Panc1 (cell line): ENCODE data around the gene ELMO1. TPM values are rescaled to one million over a fixed set of nuclear protein-coding genes. Genes with fewer than 3 reads are reported as not detected.

Experiments used
- ATAC-seq: fragments of 200-7000 bp; cut with Tn5 transposase; 2 replicates; pipeline ENCODE4 v1.9.1; 2020; ENCODE audit warnings: mild to moderate bottlenecking, moderate library complexity
- BruUV-seq: library from RNA; stranded (reverse); fragments of 400-500 nt; replicated peaks from 2 replicates; lab custom pipeline; 2021; lab: Mats Ljungman, UMichigan
- CTCF ChIA-PET: fragments of 300-600 bp; sonication (Branson Sonifier 250); formaldehyde crosslinking; loops from one replicate; lab custom pipeline; 2022; ENCODE audit warnings: antibody characterized with exemption; lab: Charles Lee
- POLR2A ChIA-PET: fragments of 300-600 bp; sonication (Branson Sonifier 250); formaldehyde crosslinking; loops from one replicate; lab custom pipeline; 2022; ENCODE audit warnings: antibody characterized with exemption; lab: Charles Lee
- DNase-seq: peaks from one replicate; pipeline ENCODE4 v3.0.0-alpha.2; 2010; ENCODE audit warnings: low read depth, low spot score
- H3K27ac ChIP-seq: 2 replicates; pipeline ENCODE4 v1.5.1; 2011; ENCODE audit warnings: mild to moderate bottlenecking, low read length, inconsistent platforms
- H3K27me3 ChIP-seq: fragments of 200-500 bp; sonication (Bioruptor generic); 2 replicates; pipeline ENCODE4 v1.6.0; 2014; ENCODE audit warnings: low read length, inconsistent platforms; ENCODE audit not compliant: control insufficient read depth, insufficient read depth
- H3K36me3 ChIP-seq: fragments of 200-500 bp; sonication (Bioruptor generic); 2 replicates; pipeline ENCODE4 v1.5.1; 2014; ENCODE audit warnings: inconsistent platforms, mild to moderate bottlenecking, low read length, moderate library complexity; ENCODE audit not compliant: control insufficient read depth, insufficient read depth
- H3K4me1 ChIP-seq: 2 replicates; pipeline ENCODE4 v1.5.1; 2011; ENCODE audit warnings: inconsistent platforms, mild to moderate bottlenecking, low read length, moderate library complexity; ENCODE audit not compliant: control insufficient read depth, insufficient read depth
- H3K4me3 ChIP-seq, 2 experiments: 2 replicates each; pipeline ENCODE4 v1.5.1; 2011 to 2012; ENCODE audit warnings: low read depth in 2 of 2, low read length in 2 of 2, mild to moderate bottlenecking in 2 of 2, inconsistent platforms in 1 of 2, moderate library complexity in 1 of 2
- H3K9me3 ChIP-seq: fragments of 200-500 bp; sonication (Bioruptor generic); 2 replicates; pipeline ENCODE4 v1.5.1; 2014; ENCODE audit warnings: low read depth, mild to moderate bottlenecking, inconsistent platforms, low read length, moderate library complexity; ENCODE audit not compliant: control insufficient read depth, insufficient read depth
- CTCF ChIP-seq: fragments of 450-650 bp; IDR thresholded peaks from 2 replicates; pipeline ENCODE4 v1.5.1; 2017; ENCODE audit warnings: mild to moderate bottlenecking
- POLR2AphosphoS5 ChIP-seq: IDR thresholded peaks from 2 replicates; pipeline ENCODE4 v1.6.1; 2012; ENCODE audit warnings: mild to moderate bottlenecking, low read depth, low read length, moderate library complexity
- REST ChIP-seq, 2 experiments: IDR thresholded peaks; 2 replicates each; pipeline ENCODE4 v1.6.1; 2011 to 2012; ENCODE audit warnings: low read depth in 2 of 2, control low read depth in 1 of 2, low read length in 1 of 2, mild to moderate bottlenecking in 1 of 2, moderate library complexity in 1 of 2; ENCODE audit not compliant: insufficient read depth in 1 of 2
- SIN3A ChIP-seq: IDR thresholded peaks from 2 replicates; pipeline ENCODE4 v1.6.1; 2012; ENCODE audit warnings: low read depth, mild to moderate bottlenecking, low read length, moderate library complexity, borderline replicate concordance; ENCODE audit not compliant: insufficient read depth
- TCF7L2 ChIP-seq: IDR thresholded peaks from 2 replicates; pipeline ENCODE4 v1.6.1; 2011; ENCODE audit warnings: mild to moderate bottlenecking, low read depth, low read length, inconsistent platforms
- in situ Hi-C: cut with HindIII; loops from 2 replicates; pipeline ENCODE4 v1.10.0; 2016; ENCODE audit warnings: low sequenced_read_pairs, low pct_unique_long_range_greater_than_20kb
- intact Hi-C: fragments of 100-400 bp; cut with micrococcal nuclease; formaldehyde crosslinking; loops from one replicate; pipeline ENCODE4 v1.10.0; 2022; ENCODE audit not compliant: unreplicated experiment
- total RNA-seq: library from RNA; stranded (reverse); gene quantifications from one replicate; pipeline ENCODE4 v1.2.1, GENCODE V29; 2021; ENCODE audit not compliant: unreplicated experiment

ELMO1 gene
- total RNA-seq, 1 experiment from 2014 or later = 0.80 TPM

GRCh38 chr7:37109016-37109683 is 339.5 kb downstream of the ELMO1 start:
- ChIA-PET POLR2A (no interaction called here), CTCF (no interaction called here)
- TF ChIP-seq REST (IDR thresholded peaks at IDR 0.05; ENCODE audit: insufficient read depth in 1 of 2, low read depth in 2 of 2, low read length in 1 of 2) (no peak), SIN3A (no peak), CTCF (no peak), TCF7L2 (no peak), POLR2AphosphoS5 (no peak)

GRCh38 chr7:37108615-37109014 is 340.0 kb downstream of the ELMO1 start:
- no peaks in the 10 kb centered on the region for H3K4me1 ChIP-seq
- ChIA-PET POLR2A (no interaction called here), CTCF (no interaction called here)
- TF ChIP-seq TCF7L2 = no peak
- no peak for TF ChIP-seq CTCF
- in situ Hi-C loops (no loop called here), intact Hi-C loops (no loop called here)
- no TSS peak for BruUV-seq
- no peak overlapping the region for H3K27ac ChIP-seq
- H3K27me3 ChIP-seq = no peaks in the 10 kb centered on the region
- no peaks in the 10 kb centered on the region for H3K36me3 ChIP-seq
- H3K4me3 ChIP-seq = no peak overlapping the region
- DNase-seq (no peak), ATAC-seq (no peak)
- peaks cover 3% of the 10 kb centered on the region; the same call in 1 of the 2 replicates for H3K9me3 ChIP-seq

More at GRCh38 chr7:37109016-37109683, 339.5 kb downstream of the ELMO1 start:
- peaks cover 3% of the 10 kb centered on the region; the same call in 1 of the 2 replicates for H3K9me3 ChIP-seq
- no peak for ATAC-seq
- in situ Hi-C loops (no loop called here), intact Hi-C loops (no loop called here)
- no peak overlapping the region for H3K4me3 ChIP-seq
- no peak for DNase-seq
- H3K4me1 ChIP-seq = no peaks in the 10 kb centered on the region
- no peaks in the 10 kb centered on the region for H3K27me3 ChIP-seq
- H3K27ac ChIP-seq = no peak overlapping the region
- BruUV-seq = no TSS peak
- H3K36me3 ChIP-seq = no peaks in the 10 kb centered on the region
